H1 (cell line): ENCODE data around the gene DNMT1. TPM values are rescaled to one million over a fixed set of nuclear protein-coding genes. Genes with fewer than 3 reads are reported as not detected.

Source experiments
- BRCA1 ChIP-seq: IDR thresholded peaks from 2 replicates; pipeline ENCODE4 v1.6.1; 2012; ENCODE audit warnings: low read depth, low read length, improper control_type of control experiment
- CHD2 ChIP-seq: IDR thresholded peaks from 2 replicates; pipeline ENCODE4 v1.6.1; 2012; ENCODE audit warnings: low read length, improper control_type of control experiment
- CREB1 ChIP-seq: IDR thresholded peaks from 2 replicates; pipeline ENCODE4 v1.6.1; 2012; ENCODE audit warnings: inconsistent platforms
- CTBP2 ChIP-seq: IDR thresholded peaks from 2 replicates; pipeline ENCODE4 v1.7.0; 2011; ENCODE audit warnings: borderline replicate concordance, mild to moderate bottlenecking, moderate library complexity, mixed read lengths, low read length; ENCODE audit not compliant: insufficient read depth, insufficient read length
- EZH2 ChIP-seq: fragments of 200-600 bp; sonication (generic); IDR thresholded peaks from 2 replicates; pipeline ENCODE4 v1.7.1; 2012; ENCODE audit warnings: low read depth, mild to moderate bottlenecking, moderate library complexity, low read length, inconsistent platforms; ENCODE audit not compliant: severe bottlenecking
- GTF2F1 ChIP-seq: IDR thresholded peaks from 2 replicates; pipeline ENCODE4 v1.6.1; 2012; ENCODE audit warnings: low read depth, low read length, improper control_type of control experiment, borderline replicate concordance
- JUN ChIP-seq: IDR thresholded peaks from 2 replicates; pipeline ENCODE4 v1.6.1; 2011; ENCODE audit warnings: low read depth, mild to moderate bottlenecking, improper control_type of control experiment, low read length
- JUND ChIP-seq: IDR thresholded peaks from 2 replicates; pipeline ENCODE4 v1.6.1; 2011; ENCODE audit warnings: mild to moderate bottlenecking, improper control_type of control experiment, low read length
- KDM4A ChIP-seq: IDR thresholded peaks from one replicate; pipeline ENCODE4 v1.7.1; 2012; ENCODE audit warnings: low read depth, mild to moderate bottlenecking, moderate library complexity, low read length, inconsistent platforms; ENCODE audit not compliant: severe bottlenecking
- NRF1 ChIP-seq: IDR thresholded peaks from 2 replicates; pipeline ENCODE4 v1.6.1; 2011; ENCODE audit warnings: mild to moderate bottlenecking, low read depth, low read length, improper control_type of control experiment
- POLR2AphosphoS5 ChIP-seq: IDR thresholded peaks from 2 replicates; pipeline ENCODE4 v1.6.1; 2011; ENCODE audit warnings: low read depth, low read length
- RAD21 ChIP-seq, 2 experiments: IDR thresholded peaks in 1 of 2; conservative IDR thresholded peaks in 1 of 2; 2 replicates each; pipeline ENCODE4 v1.6.1; 2011; ENCODE audit warnings: low read depth in 2 of 2, low read length in 2 of 2, improper control_type of control experiment in 1 of 2, inconsistent platforms in 1 of 2, mild to moderate bottlenecking in 1 of 2, moderate library complexity in 1 of 2
- RXRA ChIP-seq: IDR thresholded peaks from 2 replicates; pipeline ENCODE4 v1.6.1; 2011; ENCODE audit warnings: low read depth, mild to moderate bottlenecking, low read length, moderate library complexity; ENCODE audit not compliant: insufficient read depth
- SIN3A ChIP-seq, 2 experiments: IDR thresholded peaks in 1 of 2; conservative IDR thresholded peaks in 1 of 2; 2 replicates each; pipeline ENCODE4 v1.6.1; 2011 to 2012; ENCODE audit warnings: low read length in 2 of 2, improper control_type of control experiment in 1 of 2, low read depth in 1 of 2, mild to moderate bottlenecking in 1 of 2
- SIX5 ChIP-seq: IDR thresholded peaks from 2 replicates; pipeline ENCODE4 v1.6.1; 2011; ENCODE audit warnings: mild to moderate bottlenecking, low read depth, low read length
- SRF ChIP-seq: IDR thresholded peaks from 2 replicates; pipeline ENCODE4 v1.6.1; 2011; ENCODE audit warnings: mild to moderate bottlenecking, low read depth, low read length, moderate library complexity
- TAF1 ChIP-seq: IDR thresholded peaks from 2 replicates; pipeline ENCODE4 v1.6.1; 2011; ENCODE audit warnings: mild to moderate bottlenecking, low read depth, low read length
- TAF7 ChIP-seq: optimal IDR thresholded peaks from 2 replicates; pipeline ENCODE3; 2011; ENCODE audit warnings: low read depth, mild to moderate bottlenecking, inconsistent platforms, low read length, moderate library complexity, borderline replicate concordance
- polyA plus RNA-seq, 7 experiments: library from polyadenylated mRNA; depleted of rRNA in 3 of 7; stranded (reverse) in 5 of 7; unstranded in 2 of 7; fragments of >200 nt in 5 of 7; fragments of 200-250 nt in 2 of 7; gene quantifications; 1 replicate in 5 of 7; 2 replicates in 1 of 7; 4 replicates in 1 of 7; pipeline versions ENCODE4 v1.2.1 to v1.2.3, GENCODE V29; 2011 to 2013; ENCODE audit warnings: missing spikeins in 2 of 7, mixed read lengths in 2 of 7
- total RNA-seq: library from RNA; stranded (reverse); fragmentation: NEBNext Ultra II Directional; extraction: Animal tissue kit (Norgen Biotek cat#: 25700); gene quantifications from 2 replicates; pipeline ENCODE4 v1.2.1, GENCODE V29; 2021
- TF ChIP-seq, protein P1 (sequence below), 3 experiments: IDR thresholded peaks; 1 replicate in 2 of 3; 2 replicates in 1 of 3; pipeline versions ENCODE4 v1.5.1 to v1.6.1; 2011; ENCODE audit warnings: low read length in 3 of 3, mild to moderate bottlenecking in 3 of 3, inconsistent platforms in 2 of 3, low read depth in 1 of 3, moderate library complexity in 1 of 3; ENCODE audit not compliant: insufficient read depth in 1 of 3; ENCODE audit errors: control extremely low read depth in 1 of 3
- TF ChIP-seq, protein P2 (sequence below): IDR thresholded peaks from 2 replicates; pipeline ENCODE4 v1.6.1; 2012; ENCODE audit warnings: inconsistent platforms

The DNMT1 gene
- total and polyA plus RNA-seq, 2 of the 8 experiments (the other 6 are each of a cell fraction or from before 2014, with no cell fraction given): 101 to 210 TPM

DNA sequence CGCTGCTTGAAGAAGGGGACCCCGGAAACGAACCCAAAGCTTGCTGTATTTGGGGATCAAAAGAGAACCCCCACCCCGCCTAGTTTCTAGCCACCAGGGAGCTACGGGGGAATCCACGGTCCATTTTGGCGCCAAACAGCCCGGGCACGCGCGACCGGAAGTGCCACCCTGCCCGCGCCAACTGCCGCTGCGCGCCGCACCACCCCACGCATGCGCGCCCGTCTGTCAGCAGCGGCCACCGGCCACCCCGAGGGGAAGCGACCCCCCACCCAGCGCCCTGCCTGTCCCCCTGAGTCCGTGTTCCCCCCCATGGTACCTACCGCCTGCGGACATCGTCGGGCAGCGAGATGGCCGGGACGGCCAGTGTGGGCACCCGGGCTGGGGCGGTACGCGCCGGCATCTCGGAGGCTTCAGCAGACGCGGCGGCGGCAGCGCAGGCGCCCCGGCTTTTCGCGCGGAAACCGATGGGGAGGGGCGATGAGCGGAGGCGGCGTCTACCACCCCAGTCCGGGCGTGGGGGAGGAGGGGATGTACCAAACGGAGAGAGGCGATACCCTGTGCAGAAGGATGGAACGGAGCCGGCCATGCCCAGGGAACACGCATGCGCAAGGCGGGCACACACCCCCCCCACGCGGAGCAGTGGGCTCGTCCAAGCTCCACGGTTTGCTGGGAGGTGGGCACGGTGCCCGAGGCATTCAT, at the start of gene DNMT1 (continued):
- 0 out of 2 replicates have a peak, but pooled peaks have one; percentile 50 for TF ChIP-seq GTF2F1
- TF ChIP-seq EZH2: no peak
- peak; percentile 76 for TF ChIP-seq SIX5
- TF ChIP-seq RAD21 (IDR thresholded peaks at IDR 0.05 in 1 of 2, conservative IDR thresholded peaks at IDR 0.05 in 1 of 2; ENCODE audit: low read depth in 2 of 2, low read length in 2 of 2): no peak; a peak in 1 of 4 replicates
- peak; percentile 72 for TF ChIP-seq NRF1
- no peak for TF ChIP-seq RXRA
- TF ChIP-seq CTBP2: peak; percentile 54
- TF ChIP-seq, protein P1, sequence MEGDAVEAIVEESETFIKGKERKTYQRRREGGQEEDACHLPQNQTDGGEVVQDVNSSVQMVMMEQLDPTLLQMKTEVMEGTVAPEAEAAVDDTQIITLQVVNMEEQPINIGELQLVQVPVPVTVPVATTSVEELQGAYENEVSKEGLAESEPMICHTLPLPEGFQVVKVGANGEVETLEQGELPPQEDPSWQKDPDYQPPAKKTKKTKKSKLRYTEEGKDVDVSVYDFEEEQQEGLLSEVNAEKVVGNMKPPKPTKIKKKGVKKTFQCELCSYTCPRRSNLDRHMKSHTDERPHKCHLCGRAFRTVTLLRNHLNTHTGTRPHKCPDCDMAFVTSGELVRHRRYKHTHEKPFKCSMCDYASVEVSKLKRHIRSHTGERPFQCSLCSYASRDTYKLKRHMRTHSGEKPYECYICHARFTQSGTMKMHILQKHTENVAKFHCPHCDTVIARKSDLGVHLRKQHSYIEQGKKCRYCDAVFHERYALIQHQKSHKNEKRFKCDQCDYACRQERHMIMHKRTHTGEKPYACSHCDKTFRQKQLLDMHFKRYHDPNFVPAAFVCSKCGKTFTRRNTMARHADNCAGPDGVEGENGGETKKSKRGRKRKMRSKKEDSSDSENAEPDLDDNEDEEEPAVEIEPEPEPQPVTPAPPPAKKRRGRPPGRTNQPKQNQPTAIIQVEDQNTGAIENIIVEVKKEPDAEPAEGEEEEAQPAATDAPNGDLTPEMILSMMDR (IDR thresholded peaks at IDR 0.05; ENCODE audit: control extremely low read depth in 1 of 3, insufficient read depth in 1 of 3, low read depth in 1 of 3, low read length in 3 of 3): no peak
- 0 out of 2 replicates have a peak, but pooled peaks have one; percentile 17 for TF ChIP-seq JUN
- TF ChIP-seq POLR2AphosphoS5: peak; percentile 85
- peak; percentile 72; the same call in 1 of the 2 replicates for TF ChIP-seq CREB1
- TF ChIP-seq TAF1: peak; percentile 88
- peak; percentile 78 for TF ChIP-seq TAF7
- TF ChIP-seq SRF: no peak
- peak in 1 of 2 experiments; percentile 33; a peak in 2 of 4 replicates for TF ChIP-seq SIN3A (conservative IDR thresholded peaks at IDR 0.05 in 1 of 2, IDR thresholded peaks at IDR 0.05 in 1 of 2; ENCODE audit: low read depth in 1 of 2, low read length in 2 of 2)
- peak; percentile 55 for TF ChIP-seq BRCA1
- TF ChIP-seq, protein P2, sequence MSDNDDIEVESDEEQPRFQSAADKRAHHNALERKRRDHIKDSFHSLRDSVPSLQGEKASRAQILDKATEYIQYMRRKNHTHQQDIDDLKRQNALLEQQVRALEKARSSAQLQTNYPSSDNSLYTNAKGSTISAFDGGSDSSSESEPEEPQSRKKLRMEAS: peak; percentile 80; the same call in 1 of the 2 replicates
- TF ChIP-seq CHD2: 0 out of 2 replicates have a peak, but pooled peaks have one; percentile 22
- peak; percentile 64 for TF ChIP-seq KDM4A
- TF ChIP-seq JUND: peak; percentile 99
